ENCODE data around the gene GRK5.
A peak's percentile ranks its signal among the peaks of the same experiment; 100 is the strongest.

The GRK5 gene

GRCh38 chr10:119410361-119411116 lies 203.2 kb downstream of the GRK5 start:
- no peak for DNase-seq

GRCh38 chr10:119412244-119413092 lies 205.1 kb downstream of the GRK5 start:
- no peak for DNase-seq

- DNase-seq, result no peak
Observed at GRCh38 chr10:119413093-119413453, 205.7 kb downstream of the GRK5 start.

GRCh38 chr10:119413471-119414080 lies 206.2 kb downstream of the GRK5 start:
- no peak for DNase-seq

GRCh38 chr10:119414081-119414611 lies 206.8 kb downstream of the GRK5 start:
- DNase-seq, result no peak

- DNase-seq, result no peak
Observed at GRCh38 chr10:119415121-119415520, 207.8 kb downstream of the GRK5 start.

GRCh38 chr10:119415536-119416503 lies 208.4 kb downstream of the GRK5 start:
- no peak for DNase-seq

GRCh38 chr10:119416855-119417254 lies 209.5 kb downstream of the GRK5 start:
- DNase-seq, result peak; percentile 73

GRCh38 chr10:119417852-119418251 lies 210.5 kb downstream of the GRK5 start:
- no peak for DNase-seq

GRCh38 chr10:119418362-119418761 lies 211.0 kb downstream of the GRK5 start:
- DNase-seq, result no peak

- no peak for DNase-seq
Observed at GRCh38 chr10:119419931-119420330, 212.6 kb downstream of the GRK5 start.

GRCh38 chr10:119420950-119421875 lies 213.8 kb downstream of the GRK5 start:
- DNase-seq, result no peak

GRCh38 chr10:119421891-119422681 lies 214.7 kb downstream of the GRK5 start:
- DNase-seq, result no peak

- DNase-seq, result no peak
Observed at GRCh38 chr10:119422682-119423509, 215.5 kb downstream of the GRK5 start.

- DNase-seq, result no peak
Observed at GRCh38 chr10:119423510-119424257, 216.3 kb downstream of the GRK5 start.

- no peak for DNase-seq
Observed at GRCh38 chr10:119424258-119424975, 217.0 kb downstream of the GRK5 start.

- no peak for DNase-seq
Observed at GRCh38 chr10:119425102-119425880, 217.9 kb downstream of the GRK5 start.

All from stimulated activated CD4-positive, alpha-beta T cell treated with anti-CD3 and anti-CD28 coated beads, Interleukin-12 subunit alpha, Interleukin-12 subunit beta, amount 100 ng/mL, for 4 hours (primary cell).